HG02884 (cell line): ENCODE results near the gene PKD1L1.
"Not testable (repeated sequence)": the region's sequence is repeated elsewhere in the genome, so short reads cannot be mapped to it uniquely, and the experiment has no call there.

Experiments used
- ATAC-seq: cut with Tn5 transposase; IDR thresholded peaks from one replicate; pipeline ENCODE4 v1.9.1; 2021; ENCODE audit warnings: mild to moderate bottlenecking, moderate library complexity; ENCODE audit not compliant: unreplicated experiment

PKD1L1 gene, protein sequence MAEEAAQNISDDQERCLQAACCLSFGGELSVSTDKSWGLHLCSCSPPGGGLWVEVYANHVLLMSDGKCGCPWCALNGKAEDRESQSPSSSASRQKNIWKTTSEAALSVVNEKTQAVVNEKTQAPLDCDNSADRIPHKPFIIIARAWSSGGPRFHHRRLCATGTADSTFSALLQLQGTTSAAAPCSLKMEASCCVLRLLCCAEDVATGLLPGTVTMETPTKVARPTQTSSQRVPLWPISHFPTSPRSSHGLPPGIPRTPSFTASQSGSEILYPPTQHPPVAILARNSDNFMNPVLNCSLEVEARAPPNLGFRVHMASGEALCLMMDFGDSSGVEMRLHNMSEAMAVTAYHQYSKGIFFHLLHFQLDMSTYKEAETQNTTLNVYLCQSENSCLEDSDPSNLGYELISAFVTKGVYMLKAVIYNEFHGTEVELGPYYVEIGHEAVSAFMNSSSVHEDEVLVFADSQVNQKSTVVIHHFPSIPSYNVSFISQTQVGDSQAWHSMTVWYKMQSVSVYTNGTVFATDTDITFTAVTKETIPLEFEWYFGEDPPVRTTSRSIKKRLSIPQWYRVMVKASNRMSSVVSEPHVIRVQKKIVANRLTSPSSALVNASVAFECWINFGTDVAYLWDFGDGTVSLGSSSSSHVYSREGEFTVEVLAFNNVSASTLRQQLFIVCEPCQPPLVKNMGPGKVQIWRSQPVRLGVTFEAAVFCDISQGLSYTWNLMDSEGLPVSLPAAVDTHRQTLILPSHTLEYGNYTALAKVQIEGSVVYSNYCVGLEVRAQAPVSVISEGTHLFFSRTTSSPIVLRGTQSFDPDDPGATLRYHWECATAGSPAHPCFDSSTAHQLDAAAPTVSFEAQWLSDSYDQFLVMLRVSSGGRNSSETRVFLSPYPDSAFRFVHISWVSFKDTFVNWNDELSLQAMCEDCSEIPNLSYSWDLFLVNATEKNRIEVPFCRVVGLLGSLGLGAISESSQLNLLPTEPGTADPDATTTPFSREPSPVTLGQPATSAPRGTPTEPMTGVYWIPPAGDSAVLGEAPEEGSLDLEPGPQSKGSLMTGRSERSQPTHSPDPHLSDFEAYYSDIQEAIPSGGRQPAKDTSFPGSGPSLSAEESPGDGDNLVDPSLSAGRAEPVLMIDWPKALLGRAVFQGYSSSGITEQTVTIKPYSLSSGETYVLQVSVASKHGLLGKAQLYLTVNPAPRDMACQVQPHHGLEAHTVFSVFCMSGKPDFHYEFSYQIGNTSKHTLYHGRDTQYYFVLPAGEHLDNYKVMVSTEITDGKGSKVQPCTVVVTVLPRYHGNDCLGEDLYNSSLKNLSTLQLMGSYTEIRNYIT (N-terminal part only)

DNA sequence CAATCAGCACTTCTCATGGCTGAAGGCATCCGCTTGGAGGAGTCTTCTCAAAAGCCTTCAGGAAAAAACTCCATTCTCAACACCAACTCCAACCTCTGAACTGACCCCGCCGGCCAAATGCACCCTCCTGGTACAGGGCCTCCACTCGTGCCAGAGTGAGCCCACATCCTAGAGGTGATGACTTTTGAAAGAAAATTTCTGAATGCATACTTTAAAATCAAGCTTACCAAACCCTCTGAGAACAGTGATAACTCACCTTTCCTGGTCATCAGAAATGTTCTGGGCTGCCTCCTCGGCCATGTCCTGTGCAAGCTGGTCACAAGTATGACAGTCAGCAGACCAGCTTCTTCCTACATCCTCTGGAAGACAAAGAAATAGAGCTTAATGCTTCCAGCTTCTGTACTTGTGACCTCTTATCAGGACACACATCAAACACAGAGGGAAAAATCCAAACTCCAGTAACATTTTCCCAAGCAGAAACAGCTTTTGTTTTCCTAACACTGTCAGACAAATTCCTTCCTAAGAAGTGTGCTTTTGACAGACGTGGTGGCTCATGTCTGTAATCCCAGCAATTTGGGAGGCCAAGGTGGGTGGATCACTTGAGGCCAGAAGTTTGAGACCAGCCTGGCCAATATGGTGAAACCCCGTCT, at the start of gene PKD1L1:
Gene PKD1L1 (minus strand): TSS at position 326 of the 650 bp plus-strand sequence. CDS start 26 bp downstream, at position 300.
- no peak for ATAC-seq

DNA sequence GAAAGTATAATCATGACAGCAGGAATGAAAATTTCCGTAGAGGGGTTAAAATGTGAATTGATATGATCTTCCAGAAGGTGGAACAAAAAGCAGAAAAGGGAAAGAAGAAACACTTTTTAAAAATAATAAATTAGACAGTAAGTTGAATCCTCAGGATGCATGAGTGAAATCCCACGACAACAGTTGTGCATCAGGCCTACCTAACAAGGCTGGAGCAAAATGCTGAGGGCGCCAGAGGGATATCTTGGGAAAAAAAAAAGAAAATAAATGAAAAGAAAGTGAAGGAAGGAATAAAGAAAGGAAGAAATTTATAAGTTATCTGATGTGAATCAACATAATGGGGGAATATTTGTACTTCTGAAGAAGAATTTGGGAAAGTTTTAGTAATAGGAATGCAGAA, 44.2 kb upstream of the PKD1L1 start:
- ATAC-seq = no peak

DNA sequence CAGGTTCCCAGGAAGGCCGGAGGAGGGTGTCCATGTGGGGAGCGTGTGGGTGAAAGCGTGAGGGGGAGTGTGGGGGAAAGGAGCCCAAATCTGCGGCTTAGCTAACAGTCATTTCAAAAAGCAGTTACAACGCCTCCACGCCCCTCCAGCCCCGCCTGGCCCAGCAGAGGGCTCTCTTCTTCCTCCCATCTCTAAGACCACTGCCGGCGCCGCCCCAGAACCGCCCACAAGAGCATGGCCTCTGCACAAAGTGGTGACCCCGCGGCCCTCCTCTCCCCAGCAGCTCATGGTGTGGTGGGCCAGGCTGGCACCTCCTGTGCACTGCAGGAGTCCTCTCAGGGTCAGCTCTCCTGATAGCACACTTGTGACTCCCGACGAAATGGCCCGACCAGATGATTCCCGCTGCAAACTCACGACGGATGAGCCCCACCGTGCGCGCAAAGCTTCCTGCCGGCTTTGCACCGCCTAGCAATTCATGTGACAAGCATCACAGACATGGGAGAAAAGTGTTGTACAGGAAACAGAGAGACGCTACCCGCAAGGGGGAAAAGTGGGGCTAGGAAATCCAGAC, 43.6 kb upstream of the PKD1L1 start:
- peak; percentile 98 for ATAC-seq

DNA sequence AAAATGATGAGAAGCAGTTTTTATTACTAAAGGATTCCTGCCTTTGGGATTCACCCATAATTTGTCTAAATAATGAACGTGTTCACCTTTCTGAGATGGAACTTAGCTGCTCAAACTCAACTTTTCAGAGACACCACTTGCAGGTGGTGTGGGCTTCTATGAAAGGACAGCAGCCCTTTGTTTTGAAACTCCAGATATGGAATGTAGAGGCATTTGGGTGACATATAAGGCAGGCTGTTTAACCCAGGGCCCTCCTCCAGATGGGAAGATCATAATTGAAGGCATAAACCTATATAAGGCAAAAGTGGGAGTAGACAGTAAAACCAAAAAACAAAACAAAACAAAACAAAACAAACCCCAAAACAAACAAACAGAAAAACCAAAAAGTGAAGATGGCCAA, 43.0 kb upstream of the PKD1L1 start:
- ATAC-seq = no peak

DNA sequence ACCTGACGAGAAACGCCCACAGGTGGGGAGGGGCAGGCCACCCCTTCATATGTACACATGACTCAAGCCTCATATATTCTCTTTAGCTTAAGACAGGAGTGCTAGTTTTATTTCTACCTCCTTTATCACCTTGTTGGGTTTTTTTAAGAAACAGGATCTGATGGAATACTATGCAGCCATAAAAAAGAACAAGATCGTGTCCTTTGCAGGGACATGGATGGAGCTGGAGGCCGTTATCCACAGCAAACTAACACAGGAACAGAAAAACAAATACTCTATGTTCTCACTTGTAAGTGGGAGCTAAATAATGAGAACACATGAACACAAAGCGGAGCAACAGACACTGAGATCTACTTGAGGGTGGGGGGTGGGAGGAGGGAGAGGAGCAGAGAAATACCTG, 42.3 kb upstream of the PKD1L1 start:
- no peak for ATAC-seq

DNA sequence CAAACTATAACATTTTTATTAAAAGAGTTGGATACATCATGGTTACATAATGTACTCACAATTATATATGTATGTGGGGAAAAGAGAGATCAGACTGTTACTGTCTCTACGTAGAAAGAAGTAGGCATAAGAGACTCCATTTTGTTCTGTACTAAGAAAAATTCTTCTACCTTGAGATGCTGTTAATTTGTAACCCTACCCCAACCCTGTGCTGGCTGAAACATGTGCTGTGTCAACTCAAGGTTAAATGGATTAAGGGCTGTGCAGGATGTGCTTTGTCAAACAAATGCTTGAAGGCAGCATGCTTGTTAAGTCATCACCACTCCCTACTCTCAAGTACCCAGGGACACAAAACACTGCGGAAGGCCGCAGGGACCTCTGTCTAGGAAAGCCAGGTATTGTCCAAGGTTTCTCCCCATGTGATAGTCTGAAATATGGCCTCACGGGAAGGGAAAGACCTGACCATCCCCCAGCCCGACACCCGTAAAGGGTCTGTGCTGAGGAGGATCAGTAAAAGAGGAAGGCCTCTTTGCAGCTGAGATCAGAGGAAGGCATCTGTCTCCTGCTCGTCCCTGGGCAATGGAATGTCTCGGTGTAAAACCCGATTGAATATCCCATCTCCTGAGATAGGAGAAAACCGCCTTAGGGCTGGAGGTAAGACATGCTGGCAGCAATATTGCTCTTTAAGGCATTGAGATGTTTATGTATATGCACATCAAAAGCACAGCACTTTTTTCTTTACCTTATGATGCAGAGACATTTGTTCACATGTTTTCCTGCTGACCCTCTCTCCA, 41.5 kb upstream of the PKD1L1 start:
- ATAC-seq = not testable (repeated sequence)

DNA sequence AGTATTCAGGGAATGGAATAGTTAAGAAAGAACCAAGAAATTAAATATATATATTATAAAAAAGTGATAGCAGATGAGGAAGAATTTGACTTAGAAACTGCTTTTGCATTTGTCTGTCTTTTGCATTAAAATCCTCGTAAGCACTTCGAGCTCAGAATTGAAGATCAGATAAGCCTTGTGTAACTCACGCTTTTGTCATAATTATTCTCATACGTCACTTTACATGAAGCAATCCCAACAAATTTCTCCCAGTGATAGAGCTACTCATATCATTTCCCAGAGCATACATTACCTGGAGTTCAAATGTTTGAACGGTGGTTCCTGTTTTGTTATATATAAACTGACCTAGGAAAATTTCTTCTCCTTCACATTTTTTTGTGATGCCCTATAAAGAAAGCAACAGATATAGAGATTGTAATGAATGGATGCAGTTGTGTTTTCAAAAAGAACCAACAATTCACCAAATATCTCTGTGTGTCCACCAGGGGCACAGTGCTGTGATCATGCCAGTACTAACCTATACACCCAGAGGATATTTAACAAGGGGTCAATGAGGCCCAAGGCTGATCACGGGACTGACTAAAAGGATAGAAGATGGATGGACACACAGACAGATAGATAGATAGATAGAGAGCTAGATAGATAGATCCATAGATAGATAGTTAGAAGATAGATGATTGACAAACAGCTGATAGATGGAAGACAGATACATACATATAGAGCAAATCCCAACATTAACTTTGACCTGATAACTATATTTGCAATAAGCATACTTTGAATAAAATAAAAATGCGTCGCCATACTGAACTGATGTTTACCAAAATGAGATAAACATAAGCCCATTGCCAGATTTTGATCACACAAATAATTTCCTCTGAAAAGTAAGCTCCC, 40.5 kb upstream of the PKD1L1 start:
- no peak for ATAC-seq

DNA sequence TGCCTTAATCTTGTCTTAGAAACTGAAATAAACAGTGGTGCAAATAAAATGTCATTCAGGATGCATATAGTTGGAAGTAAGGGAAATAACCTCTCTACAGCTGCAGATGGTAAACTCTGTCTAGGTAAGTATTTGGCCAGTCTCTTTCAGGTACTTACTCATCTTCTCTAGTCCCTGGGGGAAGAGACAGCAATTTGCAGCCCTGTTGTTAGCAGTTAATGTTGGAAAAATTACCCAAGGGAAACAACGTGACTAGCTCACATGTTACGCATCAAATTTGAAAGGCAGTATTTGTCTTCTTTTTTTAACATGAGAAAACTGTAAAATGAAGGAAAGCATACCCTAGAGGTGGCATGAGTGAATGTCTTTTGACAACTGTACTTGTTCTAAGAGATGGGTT, 34.3 kb upstream of the PKD1L1 start:
- ATAC-seq = no peak

DNA sequence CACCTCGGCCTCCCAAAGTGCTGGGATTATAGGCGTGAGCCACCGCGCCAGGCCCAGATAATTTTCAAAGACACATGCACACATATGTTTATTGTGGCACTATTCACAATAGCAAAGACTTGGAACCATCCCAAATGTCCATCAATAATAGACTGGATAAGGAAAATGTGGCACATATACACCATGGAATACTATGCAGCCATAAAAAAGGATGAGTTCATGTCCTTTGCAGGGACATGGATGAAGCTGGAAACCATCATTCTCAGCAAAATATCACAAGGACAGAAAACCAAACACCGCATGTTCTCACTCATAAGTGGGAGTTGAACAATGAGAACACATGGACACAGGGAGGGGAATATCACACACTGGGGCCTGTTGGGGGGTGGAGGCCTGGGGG, 32.4 kb upstream of the PKD1L1 start:
- not testable (repeated sequence) for ATAC-seq

DNA sequence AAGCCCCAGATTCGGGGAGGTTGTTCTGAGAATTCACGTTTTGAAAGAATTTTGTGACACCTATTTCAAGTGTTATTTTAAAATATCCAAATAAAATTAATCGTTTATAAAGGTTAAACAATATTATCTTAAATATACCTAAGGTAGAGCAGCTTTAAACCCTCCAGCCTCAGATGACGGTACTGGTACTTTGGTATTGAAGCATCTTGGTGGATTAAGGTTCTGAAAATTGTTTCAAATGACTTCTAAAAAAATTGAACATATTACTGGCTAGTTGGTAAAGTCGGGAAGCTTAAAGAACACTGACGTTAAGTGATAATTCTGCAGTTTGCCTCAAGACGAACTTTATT, 31.5 kb upstream of the PKD1L1 start:
- no peak for ATAC-seq

DNA sequence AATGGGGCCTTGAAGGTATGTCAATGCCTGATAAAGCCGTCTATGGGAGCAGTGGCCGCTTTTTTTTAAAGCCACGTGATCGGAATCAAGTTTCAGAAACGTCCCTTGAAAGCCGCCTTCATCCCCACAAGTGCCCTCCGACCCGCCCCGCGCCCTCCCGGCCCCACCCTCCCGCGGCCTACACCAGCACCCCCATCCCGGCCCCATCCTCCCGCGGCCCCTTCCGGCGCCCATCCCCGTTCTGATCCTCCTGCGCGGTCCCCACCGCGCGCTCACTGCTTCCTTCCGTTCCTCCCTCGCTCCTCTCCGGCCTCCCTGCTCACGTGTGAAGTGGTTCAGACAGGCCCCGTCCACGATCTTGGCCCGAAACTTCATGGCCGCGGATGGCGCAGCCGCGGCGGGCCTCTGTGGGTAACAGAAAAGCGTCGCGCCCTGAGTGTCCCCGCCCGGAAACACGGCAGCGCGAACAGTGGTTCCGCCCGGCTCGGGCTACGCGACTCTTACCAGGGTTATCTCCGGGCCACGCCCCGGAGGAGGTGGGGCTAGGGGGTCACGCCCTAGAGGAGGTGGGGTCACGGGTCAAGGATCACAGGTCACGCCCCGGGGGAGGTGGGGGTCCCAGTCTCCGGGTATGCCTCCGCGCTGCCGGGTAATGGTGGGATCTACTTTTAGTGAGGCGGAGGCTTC, 31.0 kb upstream of the PKD1L1 start, which contains the start of gene HUS1:
Gene HUS1 (minus strand): TSS at position 471 of the 687 bp plus-strand sequence. CDS start 96 bp downstream, at position 375.
- peak; percentile 98 for ATAC-seq

DNA sequence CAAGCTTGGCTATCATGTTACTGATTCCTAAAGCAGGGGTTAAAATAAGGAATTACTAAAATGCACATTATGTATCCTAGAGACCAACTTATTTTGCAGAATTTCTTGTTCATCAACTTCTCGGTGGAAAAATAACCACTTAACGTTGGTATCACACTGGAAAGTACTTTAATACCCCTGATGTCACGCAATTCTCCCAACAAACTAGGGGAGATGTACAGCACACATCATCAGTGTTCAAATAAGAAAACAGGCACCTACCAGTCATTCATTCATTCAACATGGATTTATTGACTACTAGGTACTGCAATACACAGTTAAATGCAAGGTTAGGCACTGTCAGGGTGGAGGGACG, 30.5 kb upstream of the PKD1L1 start:
- no peak for ATAC-seq

DNA sequence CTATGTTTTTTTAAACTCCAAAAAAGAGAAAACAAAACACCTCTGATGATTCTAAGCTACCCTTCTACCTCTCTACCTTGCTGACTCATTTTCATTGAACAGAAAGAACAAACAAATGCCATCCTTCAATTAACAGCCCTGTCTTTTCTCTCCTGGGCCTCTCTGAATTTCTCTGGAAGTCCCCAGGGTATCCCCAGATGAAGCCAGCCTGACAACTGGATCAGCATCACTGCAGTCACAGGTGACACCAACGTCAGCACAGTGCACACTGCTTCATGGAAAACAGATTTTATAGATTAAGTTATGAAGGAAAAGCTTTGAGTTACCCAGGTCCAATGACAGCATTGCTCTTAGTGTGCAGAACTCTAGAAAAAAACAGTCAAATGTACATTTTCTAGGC, 25.5 kb upstream of the PKD1L1 start:
- no peak for ATAC-seq

DNA sequence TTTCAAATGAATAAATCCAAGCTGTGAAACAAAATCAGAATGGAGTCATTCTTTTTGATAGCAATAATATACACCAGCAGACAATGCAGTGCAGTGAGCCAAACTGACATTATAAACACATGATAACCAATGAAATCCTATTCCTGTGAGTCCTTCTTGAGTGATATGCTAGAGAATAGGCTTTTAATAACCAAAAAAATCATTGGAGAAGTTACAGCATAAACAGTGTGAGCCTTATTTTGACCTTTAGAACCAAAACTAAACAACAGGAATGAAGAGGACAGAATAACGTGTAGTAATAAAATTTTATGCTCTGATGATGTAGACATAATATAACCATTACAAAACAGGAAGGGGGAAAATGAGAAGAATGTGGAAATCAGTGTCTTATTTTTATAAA, 22.5 kb upstream of the PKD1L1 start:
- ATAC-seq = no peak

DNA sequence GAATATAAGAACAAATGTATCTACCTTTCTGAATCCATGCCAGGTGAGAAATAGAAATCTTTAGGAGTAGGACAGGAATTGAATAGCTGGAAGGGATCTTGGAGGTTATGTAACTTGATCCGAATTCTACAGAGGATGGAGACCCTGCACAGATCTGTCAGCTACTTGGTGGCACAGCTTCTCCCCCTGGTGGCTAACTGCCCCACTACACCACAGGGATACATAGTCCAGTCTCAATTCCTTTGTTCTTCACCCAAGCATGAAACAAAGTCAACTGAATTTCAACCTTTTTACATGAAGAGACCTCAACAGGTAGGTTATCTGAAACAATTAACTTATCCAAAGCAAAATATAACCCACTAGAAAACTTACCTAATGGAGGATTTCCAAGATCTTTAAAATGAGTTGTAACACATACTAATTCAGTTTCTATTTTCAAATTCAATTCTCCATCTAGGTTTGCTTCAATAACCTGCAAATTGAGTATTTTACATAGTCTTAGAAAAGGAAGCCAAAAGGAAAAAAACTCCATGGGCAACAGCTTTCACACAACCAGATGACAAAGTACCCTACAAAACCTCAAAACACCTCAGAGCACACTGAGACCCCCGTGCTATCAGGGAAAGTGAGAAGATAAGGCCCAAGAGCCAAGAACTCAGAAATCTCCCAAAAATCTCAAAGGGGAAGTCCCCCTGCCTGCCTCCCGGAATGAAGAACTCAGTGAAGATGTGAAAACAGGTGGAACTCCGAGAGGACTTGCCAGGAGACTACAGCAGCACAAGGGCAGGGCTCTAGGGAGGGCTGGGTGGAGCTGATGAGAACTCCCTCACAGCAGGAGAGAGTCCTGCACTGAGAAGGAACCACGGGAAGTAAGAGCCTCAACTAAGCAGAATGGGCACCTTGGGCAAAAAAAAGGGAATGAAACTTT, 20.8 kb upstream of the PKD1L1 start:
- ATAC-seq = no peak

DNA sequence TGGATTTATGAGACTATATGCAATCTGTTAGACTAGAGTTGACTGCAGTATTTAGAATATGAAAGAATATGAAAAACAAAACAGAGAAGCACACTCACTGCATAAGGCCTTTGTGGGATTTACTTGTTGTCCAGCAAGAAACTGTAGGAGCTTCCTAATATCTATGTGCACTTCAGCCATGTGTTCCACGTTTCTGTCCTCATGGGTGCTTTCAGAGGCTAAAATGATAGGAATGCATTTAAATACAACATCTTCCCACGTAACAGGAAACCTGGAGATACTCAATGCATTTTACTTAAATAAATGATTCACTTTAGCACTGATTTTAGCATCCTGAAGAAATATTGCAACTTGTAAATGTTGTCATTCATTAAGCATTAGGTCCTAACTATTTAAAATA, 19.4 kb upstream of the PKD1L1 start:
- no peak for ATAC-seq

DNA sequence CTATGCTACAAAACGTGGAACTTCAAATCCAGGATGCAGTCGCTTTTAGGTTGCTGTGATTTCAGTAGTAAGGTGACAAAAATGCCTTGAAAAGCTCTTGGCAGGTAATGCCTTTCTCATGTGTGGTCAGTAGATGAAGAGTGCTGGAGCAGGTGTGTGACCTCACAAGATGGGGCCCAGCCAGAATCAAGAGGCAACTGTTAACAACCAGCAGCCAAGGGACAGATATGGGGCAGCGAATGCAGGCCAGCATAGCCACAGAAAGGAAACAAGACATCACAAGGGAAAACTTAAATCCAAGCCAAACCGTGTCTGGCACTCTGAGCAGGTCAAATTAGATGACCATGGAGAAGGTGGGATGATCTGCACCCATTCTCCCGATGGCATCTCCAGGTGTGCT, 18.9 kb upstream of the PKD1L1 start:
- ATAC-seq = no peak
